ENCODE data around the gene TREML2.

Gene TREML2

GRCh38 chr6:41175084-41175483 is 25.9 kb downstream of the TREML2 start:
- no peak for TF ChIP-seq CTCF (conservative IDR thresholded peaks at IDR 0.05)
- no peak overlapping the region for H3K27ac ChIP-seq

- TF ChIP-seq CTCF (conservative IDR thresholded peaks at IDR 0.05): no peak
- no peak overlapping the region for H3K27ac ChIP-seq
These were observed 26.3 kb downstream of the TREML2 start for GRCh38 chr6:41174610-41175009.

- no peak overlapping the region for H3K27ac ChIP-seq
- no peak for TF ChIP-seq CTCF (conservative IDR thresholded peaks at IDR 0.05)
These were observed 29.0 kb downstream of the TREML2 start for GRCh38 chr6:41171908-41172307.

- TF ChIP-seq CTCF (conservative IDR thresholded peaks at IDR 0.05): no peak
- H3K27ac ChIP-seq: no peak overlapping the region
These were observed 30.3 kb downstream of the TREML2 start for GRCh38 chr6:41170547-41171160.

GRCh38 chr6:41167173-41167963 is 33.6 kb downstream of the TREML2 start:
- no peak overlapping the region for H3K27ac ChIP-seq
- no peak for TF ChIP-seq CTCF (conservative IDR thresholded peaks at IDR 0.05)

- H3K27ac ChIP-seq: no peak overlapping the region
These were observed 36.3 kb downstream of the TREML2 start for GRCh38 chr6:41164551-41165120.

More at GRCh38 chr6:41164551-41165120, 36.3 kb downstream of the TREML2 start:
- TF ChIP-seq CTCF (conservative IDR thresholded peaks at IDR 0.05): no peak

Measured in VCaP (cell line).